Prostate gland (tissue), 2 donors: Measurements from ENCODE around the gene ZNF717.

Experiments
- CTCF ChIP-seq, 4 experiments: fragments of 200-600 bp in 2 of 4; fragments of 450-650 bp in 2 of 4; sonication (generic) in 2 of 4; IDR thresholded peaks; 1 replicate in 3 of 4; 2 replicates in 1 of 4; pipeline ENCODE4 v1.5.1; 2016 to 2019; ENCODE audit warnings: antibody characterized with exemption in 4 of 4, mild to moderate bottlenecking in 2 of 4, moderate library complexity in 2 of 4
- POLR2A ChIP-seq: fragments of 450-650 bp; IDR thresholded peaks from one replicate; pipeline ENCODE4 v1.6.1; 2016; ENCODE audit warnings: antibody characterized with exemption, mild to moderate bottlenecking

GRCh38 chr3:75692061-75692460 is 93.3 kb downstream of the ZNF717 start:
- TF ChIP-seq CTCF (IDR thresholded peaks at IDR 0.05) (no peak), POLR2A (no peak)
